ENCODE measurements around the gene SPATA13. TPM values are rescaled to one million over a fixed set of nuclear protein-coding genes. Genes with fewer than 3 reads are reported as not detected.

The SPATA13 gene
- total and polyA plus RNA-seq, 2 experiments from 2014 or later = 2.4 to 4.6 TPM

DNA sequence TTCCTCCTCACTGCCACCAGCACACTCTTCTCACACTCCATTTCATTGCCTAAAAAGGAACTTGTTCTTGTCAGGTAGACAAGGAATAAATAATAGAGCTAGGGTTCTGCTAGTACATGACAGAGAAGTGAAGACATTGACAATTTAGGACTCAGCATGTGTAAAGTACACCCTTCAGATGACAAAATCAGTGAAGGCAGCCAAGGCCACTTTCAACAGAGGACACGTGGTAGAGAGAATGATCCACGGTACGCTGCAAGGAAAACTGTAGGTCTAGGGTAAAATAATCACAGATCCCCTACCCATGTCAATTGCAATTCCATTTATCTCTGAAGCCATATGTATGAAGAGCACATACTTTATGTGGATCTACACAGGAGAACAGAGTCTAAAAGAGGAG, 7.2 kb upstream of the SPATA13 start:
- Histone ChIP-seq H2AFZ (no peak overlapping the region), H3K9me3 (ENCODE audit: low read depth) (no peaks in the 10 kb centered on the region), H3K9me2 (ENCODE audit: insufficient read depth) (no peaks in the 10 kb centered on the region), H3F3A (ENCODE audit: insufficient read depth) (peaks cover 11% of the 10 kb centered on the region), H4K20me1 (ENCODE audit: insufficient read depth) (no peaks in the 10 kb centered on the region), H3K4me2 (ENCODE audit: unreplicated experiment) (no peak overlapping the region), H3K27me3 (replicated peaks; ENCODE audit: insufficient read depth) (no peaks in the 10 kb centered on the region), H3K27ac (no peak overlapping the region), H3K79me2 (ENCODE audit: insufficient read depth) (no peaks in the 10 kb centered on the region), H3K36me3 (ENCODE audit: low read depth) (no peaks in the 10 kb centered on the region), H3K9ac (no peak overlapping the region), H3K4me3 (no peak overlapping the region), H3K4me1 (ENCODE audit: insufficient read depth) (peaks cover 13% of the 10 kb centered on the region)
- DNase-seq = no peak
- in situ Hi-C loops (cut with MboI) = no loop called here
- TF ChIP-seq EZH2 (IDR thresholded peaks at IDR 0.05; ENCODE audit: insufficient read depth, poor library complexity, severe bottlenecking) (no peak), EZH2phosphoT487 (IDR thresholded peaks at IDR 0.05; ENCODE audit: insufficient read depth, low read depth) (no peak)
- 91 to 100% methylated on average over 3 of the region's 3 CpGs for whole genome bisulfite sequencing, 2 experiments (ENCODE audit: low coverage in 1 of 2, low lambda C conversion rate in 2 of 2, missing lambda C conversion rate in 2 of 2)

DNA sequence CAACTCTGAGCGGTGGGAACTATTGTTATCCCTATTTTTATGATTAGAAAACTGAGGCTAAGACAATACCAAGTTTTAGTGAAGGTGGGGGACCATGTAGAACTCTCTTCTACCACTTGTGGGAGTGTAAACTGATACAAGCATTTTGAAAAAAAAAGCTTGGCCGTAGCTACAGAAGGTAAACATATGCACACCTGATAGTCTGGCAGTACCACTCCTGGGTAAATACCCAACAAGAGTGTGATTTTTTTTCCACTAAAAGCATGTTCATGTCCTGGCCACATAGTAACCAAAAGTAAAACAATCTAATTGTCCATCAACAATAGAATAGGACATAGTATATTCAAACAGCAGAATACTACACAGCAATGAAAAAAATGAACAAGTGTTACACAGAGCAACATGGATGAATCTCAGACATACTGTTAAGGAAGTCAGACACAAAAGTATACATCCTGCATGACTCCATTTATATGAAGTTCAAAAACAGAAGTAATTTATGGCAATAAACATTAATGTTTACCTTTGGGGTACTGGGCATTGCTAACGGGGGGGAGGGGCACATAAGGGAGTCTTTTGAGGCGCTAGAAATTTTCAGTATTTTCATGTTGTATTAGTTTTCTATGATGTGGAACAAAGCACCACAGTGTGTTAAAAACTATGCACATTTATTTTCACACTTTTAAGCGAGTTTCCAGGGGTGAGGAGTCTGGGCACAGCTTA, 6.4 kb upstream of the SPATA13 start:
- no peak for TF ChIP-seq EZH2 (IDR thresholded peaks at IDR 0.05; ENCODE audit: insufficient read depth, poor library complexity, severe bottlenecking)
- TF ChIP-seq EZH2phosphoT487 (IDR thresholded peaks at IDR 0.05; ENCODE audit: insufficient read depth, low read depth) = no peak
- Histone ChIP-seq H4K20me1 (ENCODE audit: insufficient read depth) (no peaks in the 10 kb centered on the region), H3K9me2 (ENCODE audit: insufficient read depth) (no peaks in the 10 kb centered on the region), H2AFZ (no peak overlapping the region), H3K36me3 (ENCODE audit: low read depth) (no peaks in the 10 kb centered on the region), H3K4me1 (ENCODE audit: insufficient read depth) (peaks cover 8% of the 10 kb centered on the region), H3K4me2 (ENCODE audit: unreplicated experiment) (no peak overlapping the region), H3K79me2 (ENCODE audit: insufficient read depth) (no peaks in the 10 kb centered on the region), H3K27me3 (replicated peaks; ENCODE audit: insufficient read depth) (no peaks in the 10 kb centered on the region), H3K4me3 (no peak overlapping the region), H3K9me3 (ENCODE audit: low read depth) (no peaks in the 10 kb centered on the region), H3K27ac (no peak overlapping the region), H3F3A (ENCODE audit: insufficient read depth) (peaks cover 7% of the 10 kb centered on the region), H3K9ac (no peak overlapping the region)
- in situ Hi-C loops (cut with MboI) = no loop called here
- DNase-seq = no peak
- WGBS, 2 experiments (ENCODE audit: low coverage in 1 of 2, low lambda C conversion rate in 2 of 2, missing lambda C conversion rate in 2 of 2) = 96 to 97% methylated on average over 5 of the region's 5 CpGs

DNA sequence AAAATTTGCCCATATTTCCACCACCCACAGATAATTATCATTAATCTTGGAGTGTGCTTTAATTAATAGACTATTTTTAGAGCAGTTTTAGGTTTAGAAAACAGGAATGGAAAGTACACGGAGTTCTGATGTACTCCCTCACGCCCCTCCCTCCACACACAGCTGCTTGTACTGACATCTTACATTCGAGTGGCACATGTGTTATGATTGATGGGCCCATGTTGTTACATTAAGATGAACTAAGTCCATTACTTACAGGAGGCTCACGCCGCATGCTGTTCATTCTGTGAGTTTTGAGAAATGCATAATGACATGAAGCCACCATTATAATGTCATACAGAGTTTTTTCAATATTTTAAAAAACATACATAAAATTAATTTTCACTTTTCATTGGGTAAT, 1.2 kb upstream of the SPATA13 start:
- Histone ChIP-seq H2AFZ (no peak overlapping the region), H3K4me3 (no peak overlapping the region), H3F3A (ENCODE audit: insufficient read depth) (0 out of 2 replicates have a peak, but pooled peaks cover 4% of the 10 kb centered on the region), H3K9ac (no peak overlapping the region), H3K9me3 (ENCODE audit: low read depth) (no peaks in the 10 kb centered on the region), H3K36me3 (ENCODE audit: low read depth) (no peaks in the 10 kb centered on the region), H3K27ac (no peak overlapping the region), H3K4me2 (ENCODE audit: unreplicated experiment) (no peak overlapping the region), H3K79me2 (ENCODE audit: insufficient read depth) (peaks cover 22% of the 10 kb centered on the region), H4K20me1 (ENCODE audit: insufficient read depth) (no peaks in the 10 kb centered on the region), H3K9me2 (ENCODE audit: insufficient read depth) (no peaks in the 10 kb centered on the region), H3K27me3 (replicated peaks; ENCODE audit: insufficient read depth) (no peaks in the 10 kb centered on the region), H3K4me1 (ENCODE audit: insufficient read depth) (peaks cover 5% of the 10 kb centered on the region; the same call in 1 of the 2 replicates)
- 50 to 57% methylated on average over 5 of the region's 5 CpGs for WGBS, 2 experiments (ENCODE audit: low coverage in 1 of 2, low lambda C conversion rate in 2 of 2, missing lambda C conversion rate in 2 of 2)
- DNase-seq = no peak
- TF ChIP-seq EZH2 (IDR thresholded peaks at IDR 0.05; ENCODE audit: insufficient read depth, poor library complexity, severe bottlenecking) = no peak
- no peak for TF ChIP-seq EZH2phosphoT487 (IDR thresholded peaks at IDR 0.05; ENCODE audit: insufficient read depth, low read depth)
- in situ Hi-C loops (cut with MboI) = no loop called here

DNA sequence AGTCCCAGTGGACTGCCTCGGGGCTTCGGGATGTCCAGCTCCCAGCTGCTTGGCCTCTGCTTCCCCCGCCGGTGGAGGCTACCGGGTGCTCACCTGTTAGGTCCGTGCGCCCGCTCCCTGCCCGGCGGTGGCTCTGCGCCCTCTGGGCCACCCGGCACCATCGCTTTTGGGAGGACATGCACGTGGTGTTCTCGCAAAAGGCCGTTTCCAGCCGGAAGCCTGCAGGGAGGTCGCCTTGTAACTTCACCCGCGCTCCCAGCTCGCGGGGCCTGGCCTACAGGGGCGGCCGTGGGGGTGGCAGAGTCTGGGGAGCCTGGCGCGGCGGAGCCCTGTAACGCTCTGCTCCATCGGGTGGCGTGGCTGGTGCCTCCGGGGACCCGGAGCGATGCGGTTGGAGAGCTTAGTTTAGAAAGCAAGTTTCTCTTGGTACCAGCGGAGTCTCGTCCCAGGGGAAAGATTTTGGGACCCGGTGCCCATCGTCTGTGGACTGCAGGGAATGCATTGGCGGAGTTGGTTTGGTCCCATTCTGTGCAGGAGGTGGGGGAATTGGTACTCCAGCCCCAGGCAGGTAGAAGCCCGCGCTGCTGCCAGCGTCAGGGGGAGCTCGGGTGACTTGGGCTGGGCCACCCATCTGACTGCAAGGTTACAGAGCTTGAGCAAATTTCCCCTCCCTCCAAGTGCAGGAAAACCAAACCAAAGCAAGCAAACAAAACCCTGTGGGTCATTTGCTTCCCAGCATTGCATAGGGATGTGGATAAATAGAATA, 673 bp downstream of the SPATA13 start:
- peak overlapping the region; percentile 84 for H2AFZ ChIP-seq
- peak; percentile 57 for DNase-seq
- peak overlapping the region; percentile 79 for H3K9ac ChIP-seq
- no peaks in the 10 kb centered on the region for H3K9me2 ChIP-seq (ENCODE audit: insufficient read depth)
- no peaks in the 10 kb centered on the region for H3K36me3 ChIP-seq (ENCODE audit: low read depth)
- no peaks in the 10 kb centered on the region for H3K9me3 ChIP-seq (ENCODE audit: low read depth)
- peaks cover 22% of the 10 kb centered on the region for H3K79me2 ChIP-seq (ENCODE audit: insufficient read depth)
- peaks cover 16% of the 10 kb centered on the region for H3F3A ChIP-seq (ENCODE audit: insufficient read depth)
- no peaks in the 10 kb centered on the region for H3K27me3 ChIP-seq (replicated peaks; ENCODE audit: insufficient read depth)
- H3K27ac ChIP-seq = no peak overlapping the region
- WGBS, 2 experiments (ENCODE audit: low coverage in 1 of 2, low lambda C conversion rate in 2 of 2, missing lambda C conversion rate in 2 of 2) = 1% methylated on average over 39 to 43 of the region's 43 CpGs
- peaks cover 17% of the 10 kb centered on the region for H3K4me1 ChIP-seq (ENCODE audit: insufficient read depth)
- H3K4me3 ChIP-seq = peak overlapping the region; percentile 81
- no peak for TF ChIP-seq EZH2 (IDR thresholded peaks at IDR 0.05; ENCODE audit: insufficient read depth, poor library complexity, severe bottlenecking)
- no peak for TF ChIP-seq EZH2phosphoT487 (IDR thresholded peaks at IDR 0.05; ENCODE audit: insufficient read depth, low read depth)
- no peaks in the 10 kb centered on the region for H4K20me1 ChIP-seq (ENCODE audit: insufficient read depth)
- peak overlapping the region; percentile 90 for H3K4me2 ChIP-seq (ENCODE audit: unreplicated experiment)
- in situ Hi-C loops (cut with MboI) = no loop called here

Data from GM23248 (cell line).